ENCODE measurements around the gene SLC2A13.

SLC2A13 gene

DNA sequence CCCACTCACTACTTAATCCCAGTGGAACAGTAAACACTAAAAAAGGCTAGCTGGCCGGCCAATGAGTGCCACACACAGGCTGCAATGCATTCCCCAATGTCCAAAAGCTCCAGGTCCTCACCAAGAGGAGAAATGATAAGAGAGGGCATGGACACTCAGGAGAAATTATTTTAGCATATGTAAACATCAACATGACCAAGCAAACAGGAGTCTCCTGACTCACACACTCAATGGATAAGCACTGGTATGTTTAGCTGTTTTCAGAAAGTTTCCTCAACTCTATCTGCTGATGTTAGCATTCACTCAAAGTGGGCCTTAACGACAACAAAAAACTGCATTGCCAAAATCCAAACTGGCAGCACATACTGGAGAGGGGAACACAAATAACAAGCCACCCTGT is 105.0 kb downstream of the SLC2A13 start:
- DNase-seq, result no peak

DNA sequence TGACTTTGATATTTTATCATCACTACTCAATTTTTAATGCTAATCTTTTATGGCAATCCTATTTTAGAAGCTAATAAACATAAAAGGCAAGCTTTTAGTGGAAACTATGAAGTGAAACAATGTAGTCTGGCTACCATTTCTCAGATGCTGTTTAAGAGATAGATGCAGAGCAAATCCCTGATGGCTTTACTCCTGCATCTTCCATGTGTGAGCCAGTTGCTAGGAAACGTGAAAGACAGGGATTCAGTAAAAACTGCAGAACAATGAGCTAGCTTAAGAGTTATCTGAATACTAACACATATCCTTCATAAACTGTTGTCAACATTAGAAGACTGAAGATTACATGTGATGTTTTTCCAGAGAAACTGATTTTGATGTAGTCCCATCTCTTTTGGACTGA is 112.6 kb downstream of the SLC2A13 start:
- DNase-seq, result peak in 1 of 58 donors; percentile 24

DNA sequence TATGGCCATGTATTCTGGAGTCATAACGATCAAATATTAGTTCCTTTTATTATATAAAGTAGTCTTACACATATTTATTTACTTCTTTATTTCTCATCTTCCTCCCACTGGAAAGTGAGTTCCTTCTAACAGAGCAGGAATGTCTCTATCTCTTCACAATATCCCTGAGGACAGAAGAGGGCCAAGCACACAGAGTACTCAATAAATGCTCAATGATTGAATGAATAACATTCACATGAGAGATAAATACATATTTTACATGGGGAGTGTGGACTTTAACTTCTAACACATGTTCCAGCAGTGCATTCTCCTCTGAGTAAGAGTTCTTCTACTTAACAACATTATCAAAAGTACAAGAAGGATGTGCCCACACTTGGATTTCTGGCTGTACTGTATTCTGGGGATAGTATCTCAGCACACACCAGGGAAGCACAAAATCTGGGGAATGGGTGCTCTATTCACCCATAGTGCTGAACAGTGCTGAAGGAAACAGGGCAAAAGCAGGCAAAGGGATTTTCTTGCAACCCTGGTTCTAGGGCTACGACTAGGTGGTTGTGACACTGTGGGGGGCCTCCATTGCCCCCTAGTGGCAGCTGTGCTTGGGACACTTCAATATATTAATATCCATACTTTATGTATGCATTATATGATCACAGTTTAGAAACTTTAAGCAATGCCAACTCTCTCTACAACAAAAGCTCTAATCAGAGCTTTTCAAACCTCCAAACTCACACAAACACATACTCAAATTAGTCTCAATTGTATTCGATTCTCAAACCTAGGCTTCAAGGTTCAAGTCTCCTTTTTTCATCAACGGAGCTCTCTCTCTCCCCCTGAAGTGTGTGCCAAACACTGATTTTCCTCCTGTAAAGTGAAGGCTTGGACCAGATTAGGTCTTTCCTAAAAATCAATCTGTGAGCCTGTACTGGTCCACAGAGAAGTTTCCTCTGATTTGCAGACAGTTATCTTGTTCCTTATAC is 115.5 kb downstream of the SLC2A13 start:
- peak in 6 of 58 donors; percentile 1 to 33 (median 4) for DNase-seq

- peak in 1 of 58 donors; percentile 10 for DNase-seq
Observed at GRCh38 chr12:39989501-39989900, 116.4 kb downstream of the SLC2A13 start.

DNA sequence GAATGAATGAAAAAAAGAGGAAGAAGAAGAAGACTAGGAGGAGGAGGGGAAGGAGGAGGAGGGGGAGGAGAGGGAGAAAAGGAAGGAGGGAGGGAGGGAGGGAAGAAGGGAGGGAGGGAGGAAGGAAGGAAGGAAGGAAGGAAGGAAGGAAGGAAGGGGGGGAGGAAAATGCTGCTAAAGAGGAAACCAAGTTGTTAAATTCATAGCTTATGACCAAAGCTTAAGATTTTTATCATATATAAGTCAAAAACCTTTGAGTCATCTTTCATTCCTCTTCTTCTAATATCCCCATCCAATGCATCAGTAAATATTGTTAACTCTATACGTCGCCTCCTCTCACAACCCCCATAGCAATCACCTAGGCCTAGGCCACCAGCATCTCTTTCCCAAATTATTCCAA is 117.3 kb downstream of the SLC2A13 start:
- no peak for DNase-seq

DNA sequence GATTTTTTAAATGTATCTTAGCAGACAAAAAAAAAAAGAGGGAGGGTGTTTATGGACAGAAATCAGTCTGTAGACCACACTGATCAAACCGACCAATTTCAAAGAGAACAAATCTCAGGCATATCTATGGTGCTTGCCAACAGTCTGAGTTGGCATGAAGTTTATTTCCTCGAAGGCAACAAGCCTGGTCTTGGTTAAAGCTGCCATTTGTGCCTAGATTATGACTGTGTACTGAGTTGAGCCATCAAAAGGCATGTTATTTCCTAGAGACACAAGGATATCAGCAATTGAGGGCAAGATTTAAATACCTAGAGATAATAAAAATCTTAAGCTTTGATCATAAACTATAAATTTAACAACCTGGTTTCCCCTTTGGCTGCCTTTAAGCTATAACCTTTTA is 119.2 kb downstream of the SLC2A13 start:
- no peak for DNase-seq

- DNase-seq, result no peak
Observed at GRCh38 chr12:39984670-39985069, 121.2 kb downstream of the SLC2A13 start.

DNA sequence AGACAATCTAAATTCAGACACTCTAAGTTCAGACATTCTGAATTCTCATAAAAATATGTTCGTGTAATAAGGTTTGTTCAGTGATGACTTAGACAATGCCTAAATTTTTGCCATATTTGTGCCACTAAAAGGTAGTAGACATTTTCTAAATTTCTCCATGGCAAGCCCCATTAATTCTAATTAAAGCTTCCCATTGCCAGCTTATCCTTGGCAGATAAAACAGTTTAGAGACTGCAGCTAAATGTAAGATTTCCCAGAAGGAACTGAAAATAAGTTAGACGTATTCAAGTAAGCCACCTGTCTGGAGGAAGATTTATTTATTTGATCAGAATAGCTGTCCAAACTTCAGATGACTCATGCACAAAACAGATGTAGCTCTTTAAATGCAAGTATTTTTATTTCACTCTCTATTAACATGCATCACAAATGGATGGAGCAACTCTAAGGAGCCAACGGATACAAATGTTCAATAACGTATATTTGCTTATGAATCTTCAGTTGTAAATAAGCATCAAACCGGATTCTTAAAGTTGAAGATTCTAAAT is 130.4 kb downstream of the SLC2A13 start:
- DNase-seq, result no peak

- DNase-seq, result no peak
Observed at GRCh38 chr12:39972119-39972518, 133.8 kb downstream of the SLC2A13 start.

DNA sequence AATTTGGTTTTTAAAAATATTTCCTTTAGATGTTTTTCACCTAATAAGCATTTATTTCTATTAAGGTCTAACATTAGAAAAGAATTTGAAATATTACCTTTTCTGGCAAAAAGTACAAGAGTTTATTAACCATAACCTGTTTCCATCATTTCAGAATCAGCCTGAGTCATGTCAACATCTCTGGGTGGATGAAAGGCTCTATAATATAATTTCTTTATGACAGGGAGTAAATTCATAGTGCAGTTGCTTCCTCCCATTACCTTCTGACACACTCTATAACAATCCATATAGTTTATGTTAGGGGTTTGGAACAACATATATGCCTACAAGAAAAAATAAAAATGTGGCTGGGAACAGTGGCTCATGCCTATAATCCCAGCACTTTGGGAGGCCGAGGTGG is 134.5 kb downstream of the SLC2A13 start:
- no peak for DNase-seq

DNA sequence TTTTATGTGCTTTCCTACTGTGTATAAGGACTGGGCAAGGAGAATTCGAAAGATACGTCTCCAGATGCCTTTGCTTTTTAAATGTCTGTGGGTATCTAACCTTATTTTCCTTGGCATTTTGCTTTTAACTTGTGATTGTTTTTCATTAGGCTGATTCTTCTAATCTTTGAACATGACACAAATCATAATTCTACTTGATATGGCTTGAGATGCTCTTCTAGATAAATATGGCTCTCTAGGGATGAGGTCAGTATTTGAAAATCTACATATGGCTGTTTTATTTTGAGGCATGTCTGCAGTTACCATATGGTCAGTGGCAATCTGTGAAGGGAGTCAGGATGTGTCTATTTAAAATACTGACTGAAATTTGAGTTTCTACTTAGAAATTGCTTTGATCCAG is 139.2 kb downstream of the SLC2A13 start:
- DNase-seq, result no peak

- no peak for DNase-seq
Observed at GRCh38 chr12:39966256-39966655, 139.6 kb downstream of the SLC2A13 start.

- DNase-seq, result no peak
Observed at GRCh38 chr12:39959467-39959866, 146.4 kb downstream of the SLC2A13 start.

DNA sequence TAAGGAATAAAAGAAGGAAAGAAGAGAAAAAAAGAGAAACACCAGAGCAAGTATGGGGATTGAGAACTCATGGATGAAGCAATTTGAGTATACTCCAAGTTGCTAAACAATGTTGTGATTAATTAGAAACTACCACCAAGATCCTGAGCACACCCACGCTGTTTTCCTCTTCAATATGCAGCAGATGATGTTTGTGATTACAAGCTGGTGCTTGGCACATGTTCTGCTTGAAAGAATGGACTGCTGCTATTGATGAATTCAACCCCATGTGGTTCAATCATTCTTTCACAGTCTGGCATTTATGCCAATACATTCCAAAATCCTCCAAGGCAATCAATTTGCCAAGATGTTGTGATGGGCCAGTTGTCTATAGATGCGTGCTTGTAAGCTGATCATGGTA is 146.8 kb downstream of the SLC2A13 start:
- DNase-seq, result no peak

- no peak for DNase-seq
Observed at GRCh38 chr12:39958377-39958776, 147.5 kb downstream of the SLC2A13 start.

GRCh38 chr12:39956725-39957124 is 149.2 kb downstream of the SLC2A13 start:
- DNase-seq, result no peak

DNA sequence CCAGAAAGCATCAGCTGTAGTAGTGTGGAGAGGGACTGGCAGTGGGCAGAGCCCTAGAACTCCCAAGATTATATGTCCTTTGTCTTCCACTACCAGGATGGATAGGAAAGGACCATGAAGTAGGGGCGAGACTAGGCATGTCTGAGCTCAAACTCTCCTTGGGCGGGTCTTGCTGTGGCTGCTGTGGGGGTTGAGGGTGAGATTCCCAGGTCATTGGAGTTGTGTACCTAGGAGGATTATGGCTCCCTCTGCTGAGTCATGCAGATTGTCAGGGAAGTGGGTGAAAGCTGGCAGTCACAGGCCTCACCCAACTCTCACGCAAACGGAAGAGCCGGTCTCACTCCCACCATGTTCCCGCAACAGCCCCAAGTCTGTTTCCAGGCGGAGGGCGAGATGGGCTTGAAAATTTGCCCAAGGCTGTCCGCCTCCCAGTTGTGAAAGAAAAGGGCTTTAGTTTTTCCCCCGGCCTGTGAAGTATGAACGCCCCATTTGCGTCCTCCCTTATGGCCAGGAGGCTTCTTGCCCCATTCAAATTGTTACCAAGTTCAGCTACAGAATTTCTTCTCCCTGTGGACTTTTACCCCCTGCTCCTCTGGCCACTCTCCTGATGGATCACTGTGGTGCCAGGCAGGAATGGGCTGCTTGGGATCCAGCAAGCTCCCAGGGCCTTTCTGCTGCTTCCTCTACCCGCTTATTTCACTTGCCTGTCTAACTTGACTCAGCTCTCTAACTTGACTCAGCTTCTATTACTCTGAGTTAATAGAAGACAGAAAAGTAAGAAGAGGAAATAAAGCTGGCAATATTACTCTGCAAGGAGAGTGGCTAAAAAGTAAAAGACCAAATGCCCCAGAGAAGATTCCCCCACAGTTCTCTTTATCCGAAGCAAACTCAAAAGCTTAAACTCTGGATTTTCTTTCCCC is 159.3 kb downstream of the SLC2A13 start:
- no peak for DNase-seq

- no peak for DNase-seq
Observed at GRCh38 chr12:39937119-39937518, 168.8 kb downstream of the SLC2A13 start.

DNA sequence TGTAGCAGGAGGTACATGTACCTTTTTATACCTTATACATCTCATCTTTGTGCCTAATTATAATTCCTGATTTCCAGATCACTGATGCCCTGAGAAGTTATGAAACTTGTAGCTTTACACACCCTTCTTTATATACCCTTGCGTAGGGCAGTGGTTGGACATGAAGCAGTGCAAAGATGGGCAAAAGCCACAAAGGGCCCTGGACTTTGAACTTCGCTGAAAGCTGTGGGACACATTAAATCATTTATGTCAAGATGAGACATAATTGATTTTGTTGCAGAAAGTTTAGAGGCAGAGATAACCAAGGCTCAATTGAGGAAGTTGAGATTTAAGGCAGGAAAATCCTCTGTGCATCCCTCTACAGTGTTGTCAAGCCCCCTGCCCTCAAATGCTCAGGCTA is 170.0 kb downstream of the SLC2A13 start:
- no peak for DNase-seq

DNA sequence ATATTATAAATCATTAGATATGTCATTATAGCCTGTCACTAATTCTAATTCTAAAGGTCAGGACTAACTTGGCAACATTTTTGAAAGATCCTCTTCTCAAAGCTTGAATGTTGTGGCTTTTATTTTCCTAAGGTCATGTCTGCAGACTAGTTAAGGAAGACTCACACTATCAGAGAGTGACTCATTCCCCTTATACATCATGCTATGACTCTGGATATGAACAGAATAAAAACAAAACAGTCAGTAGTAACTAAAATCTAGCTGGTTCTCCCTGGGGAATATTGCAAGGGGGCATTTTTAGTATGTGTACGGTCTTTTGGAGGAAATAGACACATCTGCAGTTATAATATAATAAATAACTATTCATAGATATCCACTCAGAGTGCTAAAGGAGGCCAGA is 170.6 kb downstream of the SLC2A13 start:
- DNase-seq, result no peak

- DNase-seq, result no peak
Observed at GRCh38 chr12:39931857-39932256, 174.0 kb downstream of the SLC2A13 start.

DNA sequence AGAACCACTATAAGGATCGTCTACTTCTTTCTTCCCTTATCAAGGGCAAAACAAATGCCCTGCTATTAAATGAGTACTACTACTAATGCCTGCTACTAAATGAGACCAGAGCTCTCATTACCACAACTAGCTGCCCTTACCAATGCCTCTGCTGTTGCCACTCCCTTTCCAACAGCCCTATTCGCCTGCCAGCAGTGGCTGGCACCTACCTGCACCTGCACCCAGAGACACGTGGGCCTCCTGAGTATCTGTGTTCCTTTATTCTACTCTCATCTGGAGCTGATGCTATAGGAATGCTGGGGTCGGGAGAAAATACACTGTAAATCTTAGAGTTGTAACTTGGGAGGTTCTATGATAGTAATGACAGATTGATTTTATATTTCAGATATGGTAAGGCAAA is 174.7 kb downstream of the SLC2A13 start:
- DNase-seq, result peak in 1 of 58 donors; percentile 2
